ENCODE data around the gene POLG. TPM values are rescaled to one million over a fixed set of nuclear protein-coding genes. Genes with fewer than 3 reads are reported as not detected.

Gene POLG
- total RNA-seq, 2 experiments from 2014 or later, result 139 to 140 TPM

DNA sequence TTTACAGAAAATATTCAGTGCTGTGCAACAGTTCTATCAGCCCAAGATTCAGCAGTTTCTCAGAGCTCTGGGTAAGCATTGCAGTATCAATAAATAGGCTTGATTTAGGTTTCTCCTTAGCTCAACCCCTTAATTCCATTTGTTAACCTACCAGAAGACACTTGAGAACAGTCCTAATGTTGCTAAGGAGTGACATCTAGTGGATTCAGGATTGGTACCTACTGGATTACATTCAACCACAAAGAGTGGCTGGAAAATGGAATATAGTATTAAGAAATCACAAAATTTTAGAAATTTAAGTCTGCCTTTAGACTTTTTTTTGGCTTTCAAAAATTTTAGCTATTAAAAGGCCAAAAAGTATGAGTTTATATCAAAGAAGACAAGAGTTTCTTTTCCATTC lies 34.7 kb downstream of the POLG start:
- H3K27me3 ChIP-seq (ENCODE audit: control insufficient read depth in 1 of 2, insufficient read depth in 2 of 2, low read length in 2 of 2), result no peaks in the 10 kb centered on the region
- H3K36me3 ChIP-seq (ENCODE audit: insufficient read depth, low read length), result no peaks in the 10 kb centered on the region
- intact Hi-C loops (cut with DNase I, micrococcal nuclease), result no loop called here
- H3K27ac ChIP-seq (ENCODE audit: low read depth in 1 of 2, low read length in 2 of 2), result no peak overlapping the region
- H3K4me3 Mint-ChIP-seq, result no peak overlapping the region
- H3K9me3 ChIP-seq (ENCODE audit: control insufficient read depth in 1 of 2, insufficient read depth in 1 of 2, low read length in 2 of 2), result no peaks in the 10 kb centered on the region
- ChIA-PET POLR2A (no interaction called here), CTCF (interaction anchor here (0.7 kb wide), 1 partner anchor 93 kb away, joined by 3 read pairs; no protein-coding TSS in a partner anchor)
- ATAC-seq (ENCODE audit: poor library complexity) (no peak), DNase-seq (no peak)
- H3K36me3 Mint-ChIP-seq (ENCODE audit: low read depth), result peaks cover 20% of the 10 kb centered on the region
- no peak overlapping the region for H3K27ac Mint-ChIP-seq
- H3K4me1 ChIP-seq (ENCODE audit: insufficient read depth, low read length), result no peaks in the 10 kb centered on the region
- peaks cover 3% of the 10 kb centered on the region for H3K9me3 Mint-ChIP-seq
- H3K4me3 ChIP-seq (ENCODE audit: low read length), result no peak overlapping the region
- TF ChIP-seq, protein P1, sequence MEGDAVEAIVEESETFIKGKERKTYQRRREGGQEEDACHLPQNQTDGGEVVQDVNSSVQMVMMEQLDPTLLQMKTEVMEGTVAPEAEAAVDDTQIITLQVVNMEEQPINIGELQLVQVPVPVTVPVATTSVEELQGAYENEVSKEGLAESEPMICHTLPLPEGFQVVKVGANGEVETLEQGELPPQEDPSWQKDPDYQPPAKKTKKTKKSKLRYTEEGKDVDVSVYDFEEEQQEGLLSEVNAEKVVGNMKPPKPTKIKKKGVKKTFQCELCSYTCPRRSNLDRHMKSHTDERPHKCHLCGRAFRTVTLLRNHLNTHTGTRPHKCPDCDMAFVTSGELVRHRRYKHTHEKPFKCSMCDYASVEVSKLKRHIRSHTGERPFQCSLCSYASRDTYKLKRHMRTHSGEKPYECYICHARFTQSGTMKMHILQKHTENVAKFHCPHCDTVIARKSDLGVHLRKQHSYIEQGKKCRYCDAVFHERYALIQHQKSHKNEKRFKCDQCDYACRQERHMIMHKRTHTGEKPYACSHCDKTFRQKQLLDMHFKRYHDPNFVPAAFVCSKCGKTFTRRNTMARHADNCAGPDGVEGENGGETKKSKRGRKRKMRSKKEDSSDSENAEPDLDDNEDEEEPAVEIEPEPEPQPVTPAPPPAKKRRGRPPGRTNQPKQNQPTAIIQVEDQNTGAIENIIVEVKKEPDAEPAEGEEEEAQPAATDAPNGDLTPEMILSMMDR (IDR thresholded peaks at IDR 0.05), result no peak
- H3K4me1 Mint-ChIP-seq (ENCODE audit: low read depth), result no peaks in the 10 kb centered on the region
- H3K27me3 Mint-ChIP-seq, result no peaks in the 10 kb centered on the region

DNA sequence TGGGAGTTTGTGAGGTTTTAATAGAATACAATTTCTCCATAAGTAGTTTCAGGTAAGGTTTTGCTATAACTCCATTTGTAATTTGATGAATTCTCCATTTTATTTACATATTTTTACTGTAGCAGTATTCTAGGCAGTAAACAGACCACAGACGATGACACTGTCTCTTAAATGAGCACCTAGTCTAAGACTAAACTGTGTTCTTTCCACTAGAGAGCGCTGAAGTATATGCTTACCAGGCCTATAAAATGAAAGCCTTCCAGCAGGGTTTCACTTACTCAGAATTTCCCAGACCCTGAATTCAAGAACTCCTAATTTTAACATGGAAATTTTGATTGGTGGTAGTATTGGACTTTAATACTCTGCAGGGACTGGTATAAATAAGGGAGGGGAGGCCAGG lies 41.6 kb downstream of the POLG start:
- no peak overlapping the region for H3K4me3 ChIP-seq (ENCODE audit: low read length)
- no peak overlapping the region for H3K27ac ChIP-seq (ENCODE audit: low read depth in 1 of 2, low read length in 2 of 2)
- POLR2A ChIA-PET, result no interaction called here
- DNase-seq, result no peak
- Mint-ChIP-seq H3K4me1 (ENCODE audit: low read depth) (no peaks in the 10 kb centered on the region), H3K27ac (no peak overlapping the region), H3K4me3 (no peak overlapping the region), H3K27me3 (no peaks in the 10 kb centered on the region), H3K36me3 (ENCODE audit: low read depth) (peaks cover 32% of the 10 kb centered on the region), H3K9me3 (no peaks in the 10 kb centered on the region)
- no peaks in the 10 kb centered on the region for H3K4me1 ChIP-seq (ENCODE audit: insufficient read depth, low read length)
- TF ChIP-seq, protein P1 (IDR thresholded peaks at IDR 0.05), result no peak
- H3K27me3 ChIP-seq (ENCODE audit: control insufficient read depth in 1 of 2, insufficient read depth in 2 of 2, low read length in 2 of 2), result no peaks in the 10 kb centered on the region
- no peak for ATAC-seq (ENCODE audit: poor library complexity)
- no peaks in the 10 kb centered on the region for H3K9me3 ChIP-seq (ENCODE audit: control insufficient read depth in 1 of 2, insufficient read depth in 1 of 2, low read length in 2 of 2)
- H3K36me3 ChIP-seq (ENCODE audit: insufficient read depth, low read length), result peaks cover 8% of the 10 kb centered on the region
- CTCF ChIA-PET, result no interaction called here
- intact Hi-C loops (cut with DNase I, micrococcal nuclease), result no loop called here

DNA sequence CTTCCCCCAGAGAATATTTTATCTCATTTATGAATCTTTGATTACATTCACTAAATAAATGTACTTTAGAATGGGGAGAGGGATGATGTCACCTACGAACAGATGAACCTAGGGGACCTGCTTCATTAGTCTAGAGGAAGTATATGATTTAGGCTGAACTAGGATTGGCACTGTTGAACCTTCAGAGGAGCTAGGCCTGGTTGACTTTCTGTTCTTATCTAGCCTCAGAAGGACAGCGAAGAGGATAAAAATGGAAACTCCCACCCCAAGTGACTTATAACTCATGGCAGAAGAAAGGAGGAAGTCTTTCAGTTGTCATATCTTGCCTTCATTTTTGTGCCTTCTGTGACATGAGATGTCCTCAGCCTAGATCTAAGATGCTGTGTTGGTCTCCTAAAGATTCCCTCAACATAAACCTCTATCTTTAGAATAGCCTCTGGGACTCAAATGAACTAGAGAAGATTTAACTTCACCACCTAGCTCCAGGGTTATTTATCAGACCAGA lies 42.6 kb downstream of the POLG start:
- ChIA-PET CTCF (no interaction called here), POLR2A (no interaction called here)
- H3K9me3 Mint-ChIP-seq, result no peaks in the 10 kb centered on the region
- Histone ChIP-seq H3K36me3 (ENCODE audit: insufficient read depth, low read length) (peaks cover 8% of the 10 kb centered on the region), H3K4me3 (ENCODE audit: low read length) (no peak overlapping the region), H3K9me3 (ENCODE audit: control insufficient read depth in 1 of 2, insufficient read depth in 1 of 2, low read length in 2 of 2) (no peaks in the 10 kb centered on the region), H3K4me1 (ENCODE audit: insufficient read depth, low read length) (no peaks in the 10 kb centered on the region), H3K27ac (ENCODE audit: low read depth in 1 of 2, low read length in 2 of 2) (no peak overlapping the region), H3K27me3 (ENCODE audit: control insufficient read depth in 1 of 2, insufficient read depth in 2 of 2, low read length in 2 of 2) (no peaks in the 10 kb centered on the region)
- TF ChIP-seq, protein P1 (IDR thresholded peaks at IDR 0.05), result no peak
- ATAC-seq (ENCODE audit: poor library complexity) (no peak), DNase-seq (no peak)
- H3K4me1 Mint-ChIP-seq (ENCODE audit: low read depth), result no peaks in the 10 kb centered on the region
- H3K27me3 Mint-ChIP-seq, result no peaks in the 10 kb centered on the region
- H3K27ac Mint-ChIP-seq, result no peak overlapping the region
- H3K4me3 Mint-ChIP-seq, result no peak overlapping the region
- peaks cover 41% of the 10 kb centered on the region for H3K36me3 Mint-ChIP-seq (ENCODE audit: low read depth)
- intact Hi-C loops (cut with DNase I, micrococcal nuclease), result no loop called here

Measured in CD4-positive, alpha-beta T cell (primary cell).